NCI-H82 treated with DMSO at 0.1 percent for 48 hours (cell line): ENCODE data around the gene IFT22.
"Not testable (repeated sequence)": the region's sequence is repeated elsewhere in the genome, so short reads cannot be mapped to it uniquely, and the experiment has no call there.

ENCODE experiments used
- DNase-seq: peaks from one replicate; lab custom pipeline; 2025; ENCODE audit not compliant: unreplicated experiment; lab: John Stamatoyannopoulos, UW

The IFT22 gene

GRCh38 chr7:101278461-101279292 is 42.9 kb downstream of the IFT22 start:
- DNase-seq: no peak

GRCh38 chr7:101277155-101277554 is 44.5 kb downstream of the IFT22 start:
- DNase-seq: no peak

GRCh38 chr7:101273206-101273605 is 48.4 kb downstream of the IFT22 start:
- DNase-seq: no peak

- no peak for DNase-seq
Measured at GRCh38 chr7:101271021-101271420, 50.6 kb downstream of the IFT22 start.

- no peak for DNase-seq
Measured at GRCh38 chr7:101269664-101270063, 51.9 kb downstream of the IFT22 start.

GRCh38 chr7:101265622-101266516 is 55.7 kb downstream of the IFT22 start:
- no peak for DNase-seq

GRCh38 chr7:101264102-101264706 is 57.4 kb downstream of the IFT22 start:
- not testable (repeated sequence) for DNase-seq
